GM12874 (cell line): ENCODE measurements around the gene PCDHA12.

Experiments
- CTCF ChIP-seq: IDR thresholded peaks from 2 replicates; pipeline ENCODE4 v1.5.1; 2011; ENCODE audit warnings: low read depth, mild to moderate bottlenecking, control low read depth, low read length, moderate library complexity; ENCODE audit not compliant: insufficient read depth

Gene PCDHA12

GRCh38 chr5:140927228-140927573, 52.1 kb downstream of the PCDHA12 start:
- TF ChIP-seq CTCF: no peak
